GM23338 (cell line): ENCODE results near the gene TUBA3E.

Experiments used
- CREB1 ChIP-seq: fragments of 250-450 bp; sonication (Bioruptor Pico); IDR thresholded peaks from 2 replicates; pipeline ENCODE4 v1.5.0; 2020; ENCODE audit warnings: low read depth, mild to moderate bottlenecking, moderate library complexity
- EZH2 ChIP-seq: fragments of 200-600 bp; sonication (generic); IDR thresholded peaks from one replicate; pipeline ENCODE4 v1.8.0; 2017; ENCODE audit warnings: antibody characterized with exemption, mild to moderate bottlenecking, low read depth; ENCODE audit not compliant: unreplicated experiment
- EZH2phosphoT487 ChIP-seq: fragments of 200-600 bp; sonication (generic); IDR thresholded peaks from one replicate; pipeline ENCODE4 v1.8.1; 2018; ENCODE audit warnings: antibody characterized with exemption; ENCODE audit not compliant: unreplicated experiment
- JUNB ChIP-seq: IDR thresholded peaks from one replicate; pipeline ENCODE4 v1.6.1; 2016; ENCODE audit warnings: antibody characterized with exemption; ENCODE audit not compliant: unreplicated experiment
- NANOG ChIP-seq: IDR thresholded peaks from 2 replicates; pipeline ENCODE4 v1.6.1; 2016; ENCODE audit warnings: antibody characterized with exemption, borderline replicate concordance
- POLR2AphosphoS5 ChIP-seq: IDR thresholded peaks from 2 replicates; pipeline ENCODE4 v1.6.1; 2016; ENCODE audit warnings: antibody characterized with exemption, low read depth
- STAT1 ChIP-seq: IDR thresholded peaks from one replicate; pipeline ENCODE4 v1.6.1; 2016; ENCODE audit warnings: antibody characterized with exemption; ENCODE audit not compliant: unreplicated experiment
- ZNF114 ChIP-seq: fragments of 250-450 bp; sonication (Bioruptor Pico); IDR thresholded peaks from 2 replicates; pipeline ENCODE4 v1.5.0; 2020; ENCODE audit warnings: mild to moderate bottlenecking, moderate library complexity
- ZNF331 ChIP-seq: fragments of 250-450 bp; sonication (Bioruptor Pico); IDR thresholded peaks from 2 replicates; pipeline ENCODE4 v1.5.0; 2020; ENCODE audit warnings: low read depth, mild to moderate bottlenecking, moderate library complexity
- TF ChIP-seq, protein P1 (sequence below): IDR thresholded peaks from one replicate; pipeline ENCODE4 v1.6.1; 2018; ENCODE audit warnings: antibody characterized with exemption; ENCODE audit not compliant: unreplicated experiment
- TF ChIP-seq, protein P2 (sequence below), 2 experiments: fragments of 200-600 bp in 1 of 2; sonication (generic) in 1 of 2; conservative IDR thresholded peaks; 2 replicates each; pipeline versions ENCODE4 v1.5.1 to v1.6.1; 2016 to 2017; ENCODE audit warnings: antibody characterized with exemption in 2 of 2, low read depth in 2 of 2, mild to moderate bottlenecking in 2 of 2, moderate library complexity in 1 of 2
- TF ChIP-seq, protein P3 (sequence below): IDR thresholded peaks from 2 replicates; pipeline ENCODE4 v1.6.1; 2016; ENCODE audit warnings: antibody characterized with exemption

DNA sequence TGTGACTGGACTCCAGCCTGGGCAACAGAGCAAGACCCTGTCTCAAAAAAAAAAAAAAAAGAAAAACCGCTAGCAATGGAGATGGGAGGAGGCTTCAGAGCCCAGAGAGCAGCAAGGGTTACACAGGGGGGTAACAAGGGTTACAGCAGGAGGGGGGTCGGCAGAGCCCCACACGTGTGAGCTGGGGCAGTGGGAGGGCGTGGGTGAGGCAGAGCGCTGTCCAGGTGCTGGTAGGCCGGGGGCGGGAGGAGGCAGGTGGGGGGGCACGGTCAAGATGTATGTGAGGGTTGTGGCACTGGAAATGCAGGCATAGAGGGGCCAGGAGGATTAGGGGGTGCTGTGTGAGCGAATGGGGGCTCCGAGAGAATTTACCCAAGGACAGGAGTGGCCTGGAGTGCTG lies 12.8 kb downstream of the TUBA3E start:
- no peak for TF ChIP-seq POLR2AphosphoS5
- TF ChIP-seq, protein P1, sequence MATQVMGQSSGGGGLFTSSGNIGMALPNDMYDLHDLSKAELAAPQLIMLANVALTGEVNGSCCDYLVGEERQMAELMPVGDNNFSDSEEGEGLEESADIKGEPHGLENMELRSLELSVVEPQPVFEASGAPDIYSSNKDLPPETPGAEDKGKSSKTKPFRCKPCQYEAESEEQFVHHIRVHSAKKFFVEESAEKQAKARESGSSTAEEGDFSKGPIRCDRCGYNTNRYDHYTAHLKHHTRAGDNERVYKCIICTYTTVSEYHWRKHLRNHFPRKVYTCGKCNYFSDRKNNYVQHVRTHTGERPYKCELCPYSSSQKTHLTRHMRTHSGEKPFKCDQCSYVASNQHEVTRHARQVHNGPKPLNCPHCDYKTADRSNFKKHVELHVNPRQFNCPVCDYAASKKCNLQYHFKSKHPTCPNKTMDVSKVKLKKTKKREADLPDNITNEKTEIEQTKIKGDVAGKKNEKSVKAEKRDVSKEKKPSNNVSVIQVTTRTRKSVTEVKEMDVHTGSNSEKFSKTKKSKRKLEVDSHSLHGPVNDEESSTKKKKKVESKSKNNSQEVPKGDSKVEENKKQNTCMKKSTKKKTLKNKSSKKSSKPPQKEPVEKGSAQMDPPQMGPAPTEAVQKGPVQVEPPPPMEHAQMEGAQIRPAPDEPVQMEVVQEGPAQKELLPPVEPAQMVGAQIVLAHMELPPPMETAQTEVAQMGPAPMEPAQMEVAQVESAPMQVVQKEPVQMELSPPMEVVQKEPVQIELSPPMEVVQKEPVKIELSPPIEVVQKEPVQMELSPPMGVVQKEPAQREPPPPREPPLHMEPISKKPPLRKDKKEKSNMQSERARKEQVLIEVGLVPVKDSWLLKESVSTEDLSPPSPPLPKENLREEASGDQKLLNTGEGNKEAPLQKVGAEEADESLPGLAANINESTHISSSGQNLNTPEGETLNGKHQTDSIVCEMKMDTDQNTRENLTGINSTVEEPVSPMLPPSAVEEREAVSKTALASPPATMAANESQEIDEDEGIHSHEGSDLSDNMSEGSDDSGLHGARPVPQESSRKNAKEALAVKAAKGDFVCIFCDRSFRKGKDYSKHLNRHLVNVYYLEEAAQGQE, result no peak
- TF ChIP-seq, protein P2, sequence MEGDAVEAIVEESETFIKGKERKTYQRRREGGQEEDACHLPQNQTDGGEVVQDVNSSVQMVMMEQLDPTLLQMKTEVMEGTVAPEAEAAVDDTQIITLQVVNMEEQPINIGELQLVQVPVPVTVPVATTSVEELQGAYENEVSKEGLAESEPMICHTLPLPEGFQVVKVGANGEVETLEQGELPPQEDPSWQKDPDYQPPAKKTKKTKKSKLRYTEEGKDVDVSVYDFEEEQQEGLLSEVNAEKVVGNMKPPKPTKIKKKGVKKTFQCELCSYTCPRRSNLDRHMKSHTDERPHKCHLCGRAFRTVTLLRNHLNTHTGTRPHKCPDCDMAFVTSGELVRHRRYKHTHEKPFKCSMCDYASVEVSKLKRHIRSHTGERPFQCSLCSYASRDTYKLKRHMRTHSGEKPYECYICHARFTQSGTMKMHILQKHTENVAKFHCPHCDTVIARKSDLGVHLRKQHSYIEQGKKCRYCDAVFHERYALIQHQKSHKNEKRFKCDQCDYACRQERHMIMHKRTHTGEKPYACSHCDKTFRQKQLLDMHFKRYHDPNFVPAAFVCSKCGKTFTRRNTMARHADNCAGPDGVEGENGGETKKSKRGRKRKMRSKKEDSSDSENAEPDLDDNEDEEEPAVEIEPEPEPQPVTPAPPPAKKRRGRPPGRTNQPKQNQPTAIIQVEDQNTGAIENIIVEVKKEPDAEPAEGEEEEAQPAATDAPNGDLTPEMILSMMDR (conservative IDR thresholded peaks at IDR 0.05; ENCODE audit: low read depth in 2 of 2), result no peak
- no peak for TF ChIP-seq EZH2
- no peak for TF ChIP-seq JUNB
- TF ChIP-seq EZH2phosphoT487, result no peak
- no peak for TF ChIP-seq NANOG
- TF ChIP-seq STAT1, result no peak
- TF ChIP-seq CREB1 (CRISPR knock-in tag), result no peak
- no peak for TF ChIP-seq ZNF331 (CRISPR knock-in tag)
- no peak for TF ChIP-seq ZNF114 (CRISPR knock-in tag)
- TF ChIP-seq, protein P3, sequence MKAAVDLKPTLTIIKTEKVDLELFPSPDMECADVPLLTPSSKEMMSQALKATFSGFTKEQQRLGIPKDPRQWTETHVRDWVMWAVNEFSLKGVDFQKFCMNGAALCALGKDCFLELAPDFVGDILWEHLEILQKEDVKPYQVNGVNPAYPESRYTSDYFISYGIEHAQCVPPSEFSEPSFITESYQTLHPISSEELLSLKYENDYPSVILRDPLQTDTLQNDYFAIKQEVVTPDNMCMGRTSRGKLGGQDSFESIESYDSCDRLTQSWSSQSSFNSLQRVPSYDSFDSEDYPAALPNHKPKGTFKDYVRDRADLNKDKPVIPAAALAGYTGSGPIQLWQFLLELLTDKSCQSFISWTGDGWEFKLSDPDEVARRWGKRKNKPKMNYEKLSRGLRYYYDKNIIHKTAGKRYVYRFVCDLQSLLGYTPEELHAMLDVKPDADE, result no peak
